Neutrophil (primary cell): Measurements from ENCODE around the gene SEC61G.

ENCODE experiments used
- H3K27ac ChIP-seq: fragments of 200-600 bp; sonication (generic); 2 replicates; pipeline ENCODE4 v1.5.1; 2016; ENCODE audit warnings: mild to moderate bottlenecking, moderate library complexity
- H3K27me3 ChIP-seq: fragments of 200-600 bp; sonication (generic); 2 replicates; pipeline ENCODE4 v1.6.0; 2016; ENCODE audit warnings: mild to moderate bottlenecking
- H3K36me3 ChIP-seq: fragments of 200-600 bp; sonication (generic); 2 replicates; pipeline ENCODE4 v1.5.1; 2017
- H3K4me1 ChIP-seq, 2 experiments: fragments of 200-600 bp in 1 of 2; sonication (generic) in 1 of 2; 1 replicate in 1 of 2; 2 replicates in 1 of 2; pipeline versions ENCODE4 v1.5.1 to v1.6.1; 2013 to 2016; ENCODE audit warnings: low read depth in 1 of 2, low read length in 1 of 2, mild to moderate bottlenecking in 1 of 2, moderate library complexity in 1 of 2; ENCODE audit not compliant: control insufficient read depth in 1 of 2, insufficient read depth in 1 of 2
- H3K4me3 ChIP-seq, 2 experiments: fragments of 200-600 bp in 1 of 2; sonication (generic) in 1 of 2; 1 replicate in 1 of 2; 2 replicates in 1 of 2; pipeline ENCODE4 v1.5.1; 2013 to 2016; ENCODE audit warnings: low read depth in 1 of 2, low read length in 1 of 2, mild to moderate bottlenecking in 1 of 2, moderate library complexity in 1 of 2
- H3K9me3 ChIP-seq: fragments of 200-600 bp; sonication (generic); 2 replicates; pipeline ENCODE4 v1.5.1; 2016
- TF ChIP-seq, protein P1 (sequence below): fragments of 200-600 bp; sonication (generic); IDR thresholded peaks from 2 replicates; pipeline ENCODE4 v1.5.1; 2016; ENCODE audit warnings: antibody characterized with exemption

The SEC61G gene

DNA sequence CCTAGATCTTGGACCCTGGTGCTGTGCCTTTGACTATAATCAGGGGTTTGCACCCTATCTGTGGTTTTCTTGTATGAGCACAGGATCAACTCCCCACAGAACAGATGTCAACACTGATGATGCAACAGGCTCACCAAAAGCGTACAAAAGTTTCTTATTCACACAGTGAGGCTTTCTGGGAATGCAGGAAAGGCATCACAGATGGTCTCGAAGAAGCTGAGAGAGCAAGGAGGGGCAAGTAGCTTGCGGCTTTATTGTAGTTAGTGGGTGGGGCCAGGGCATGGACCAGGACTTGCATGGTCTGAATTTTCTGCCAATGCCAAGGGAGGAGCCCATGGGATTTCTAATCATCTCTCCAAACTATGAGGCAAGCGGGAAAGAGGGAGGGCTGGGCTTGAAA is 46.2 kb downstream of the SEC61G start:
- H3K27me3 ChIP-seq: no peaks in the 10 kb centered on the region
- H3K4me1 ChIP-seq: no peaks in the 10 kb centered on the region
- no peak overlapping the region for H3K27ac ChIP-seq
- TF ChIP-seq, protein P1, sequence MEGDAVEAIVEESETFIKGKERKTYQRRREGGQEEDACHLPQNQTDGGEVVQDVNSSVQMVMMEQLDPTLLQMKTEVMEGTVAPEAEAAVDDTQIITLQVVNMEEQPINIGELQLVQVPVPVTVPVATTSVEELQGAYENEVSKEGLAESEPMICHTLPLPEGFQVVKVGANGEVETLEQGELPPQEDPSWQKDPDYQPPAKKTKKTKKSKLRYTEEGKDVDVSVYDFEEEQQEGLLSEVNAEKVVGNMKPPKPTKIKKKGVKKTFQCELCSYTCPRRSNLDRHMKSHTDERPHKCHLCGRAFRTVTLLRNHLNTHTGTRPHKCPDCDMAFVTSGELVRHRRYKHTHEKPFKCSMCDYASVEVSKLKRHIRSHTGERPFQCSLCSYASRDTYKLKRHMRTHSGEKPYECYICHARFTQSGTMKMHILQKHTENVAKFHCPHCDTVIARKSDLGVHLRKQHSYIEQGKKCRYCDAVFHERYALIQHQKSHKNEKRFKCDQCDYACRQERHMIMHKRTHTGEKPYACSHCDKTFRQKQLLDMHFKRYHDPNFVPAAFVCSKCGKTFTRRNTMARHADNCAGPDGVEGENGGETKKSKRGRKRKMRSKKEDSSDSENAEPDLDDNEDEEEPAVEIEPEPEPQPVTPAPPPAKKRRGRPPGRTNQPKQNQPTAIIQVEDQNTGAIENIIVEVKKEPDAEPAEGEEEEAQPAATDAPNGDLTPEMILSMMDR: no peak
- H3K4me3 ChIP-seq: no peak overlapping the region
- H3K36me3 ChIP-seq: no peaks in the 10 kb centered on the region
- H3K9me3 ChIP-seq: no peaks in the 10 kb centered on the region

DNA sequence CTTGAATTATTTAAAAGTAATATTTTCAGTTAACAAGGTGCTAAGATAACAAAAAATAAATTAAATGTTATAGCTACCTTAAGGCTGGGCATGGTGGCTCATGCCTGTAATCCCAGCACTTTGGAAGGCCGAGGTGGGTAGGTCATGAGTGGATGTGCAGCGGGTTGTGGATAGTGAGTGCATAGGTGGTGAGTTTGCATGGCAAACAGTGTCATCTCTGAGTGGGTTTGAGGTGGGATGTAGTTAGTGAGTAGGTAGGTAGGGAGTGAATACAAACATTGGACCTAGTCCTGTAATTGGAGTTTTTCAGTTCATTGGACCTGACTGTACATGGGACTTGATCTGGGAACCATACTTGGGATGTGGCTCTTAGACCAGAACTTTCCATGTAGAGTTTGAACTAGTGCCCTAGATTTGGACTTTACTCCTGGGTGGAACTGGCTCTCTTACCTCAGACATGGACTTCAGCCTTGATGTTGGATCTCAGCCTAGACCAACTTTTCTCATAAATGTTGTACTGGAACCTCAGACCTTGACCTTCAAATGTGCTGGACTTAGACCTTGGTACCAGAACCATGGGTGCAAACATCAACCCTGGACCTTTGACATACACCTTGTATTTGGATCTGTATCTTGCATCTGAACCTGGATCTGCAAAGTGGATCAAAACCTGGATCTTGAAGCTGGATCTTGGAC is 47.0 kb downstream of the SEC61G start:
- H3K27me3 ChIP-seq: no peaks in the 10 kb centered on the region
- no peak overlapping the region for H3K4me3 ChIP-seq
- H3K4me1 ChIP-seq: no peaks in the 10 kb centered on the region
- TF ChIP-seq, protein P1: no peak
- H3K36me3 ChIP-seq: no peaks in the 10 kb centered on the region
- no peak overlapping the region for H3K27ac ChIP-seq
- no peaks in the 10 kb centered on the region for H3K9me3 ChIP-seq

DNA sequence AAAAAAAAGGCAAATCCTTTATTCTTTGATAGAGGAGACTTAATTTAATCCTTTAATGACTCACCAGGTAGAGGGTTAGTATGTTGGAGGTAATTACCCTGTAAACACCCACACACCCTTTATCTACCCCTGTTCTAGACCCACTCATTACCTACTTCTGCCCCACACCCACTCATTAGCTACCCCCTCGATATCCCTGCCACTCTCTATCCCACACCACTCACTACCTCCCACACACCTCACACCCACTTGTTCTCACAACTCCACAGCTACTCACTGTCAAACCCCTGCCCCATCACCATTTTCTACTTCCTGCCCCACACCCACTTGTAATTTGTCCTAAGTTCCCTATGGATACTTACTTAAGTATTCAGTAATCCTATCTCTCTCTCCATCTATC is 49.7 kb downstream of the SEC61G start:
- no peaks in the 10 kb centered on the region for H3K4me1 ChIP-seq
- no peaks in the 10 kb centered on the region for H3K27me3 ChIP-seq
- no peaks in the 10 kb centered on the region for H3K9me3 ChIP-seq
- TF ChIP-seq, protein P1: no peak
- no peaks in the 10 kb centered on the region for H3K36me3 ChIP-seq
- H3K27ac ChIP-seq: no peak overlapping the region
- H3K4me3 ChIP-seq: no peak overlapping the region

DNA sequence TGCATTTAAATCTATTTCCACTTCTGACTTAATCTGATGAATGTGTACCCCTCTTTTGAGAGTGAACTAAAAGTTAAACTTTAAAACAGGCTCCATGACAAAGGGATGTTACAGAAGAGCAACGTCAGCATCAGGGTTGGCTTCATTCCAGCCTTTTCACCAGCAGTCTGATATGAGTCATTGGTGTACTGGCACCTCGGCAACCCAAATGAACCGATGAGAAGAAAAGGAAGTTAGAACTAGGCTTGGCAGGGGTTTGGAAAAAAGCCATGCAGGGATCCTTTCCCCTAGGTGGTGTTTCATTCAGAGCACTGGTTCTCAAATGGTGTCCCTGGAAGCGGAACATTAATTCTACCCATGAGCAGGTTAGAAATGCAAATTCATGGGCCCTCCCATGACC is 53.6 kb downstream of the SEC61G start:
- Histone ChIP-seq H3K27ac (no peak overlapping the region), H3K9me3 (no peaks in the 10 kb centered on the region), H3K36me3 (no peaks in the 10 kb centered on the region), H3K27me3 (no peaks in the 10 kb centered on the region), H3K4me1 (no peaks in the 10 kb centered on the region), H3K4me3 (no peak overlapping the region)
- TF ChIP-seq, protein P1: no peak

DNA sequence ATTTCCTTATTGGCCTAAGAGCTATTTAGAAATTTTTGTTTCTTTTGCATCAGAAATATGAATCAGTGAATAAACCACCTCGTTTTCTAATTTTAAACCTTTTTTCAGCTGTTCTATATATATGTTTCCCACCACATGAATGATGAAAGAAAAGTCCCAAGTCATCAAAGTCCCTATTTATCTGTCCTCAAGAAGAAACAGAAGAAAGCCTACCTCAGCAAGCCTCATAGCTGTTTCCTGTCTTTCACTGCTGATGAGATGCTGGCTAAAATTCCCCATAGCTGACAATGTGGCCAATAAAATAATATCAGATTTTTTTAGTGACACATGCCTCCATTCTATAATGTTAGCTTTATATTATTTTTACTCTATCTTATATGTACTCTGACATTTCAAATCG is 54.2 kb downstream of the SEC61G start:
- no peaks in the 10 kb centered on the region for H3K36me3 ChIP-seq
- no peaks in the 10 kb centered on the region for H3K4me1 ChIP-seq
- no peak overlapping the region for H3K27ac ChIP-seq
- no peaks in the 10 kb centered on the region for H3K9me3 ChIP-seq
- H3K4me3 ChIP-seq: no peak overlapping the region
- no peaks in the 10 kb centered on the region for H3K27me3 ChIP-seq
- TF ChIP-seq, protein P1: no peak
